Hepatocyte (in vitro differentiated cells): ENCODE data around the gene ANKRD45.

ENCODE experiments used
- EZH2 ChIP-seq: fragments of 200-600 bp; sonication (generic); IDR thresholded peaks from 2 replicates; pipeline ENCODE4 v1.6.1; 2016; ENCODE audit warnings: antibody characterized with exemption, mild to moderate bottlenecking, borderline replicate concordance
- EZH2phosphoT487 ChIP-seq: fragments of 200-600 bp; sonication (generic); IDR thresholded peaks from one replicate; pipeline ENCODE4 v1.6.1; 2018; ENCODE audit warnings: antibody characterized with exemption, mild to moderate bottlenecking, low read depth, moderate library complexity; ENCODE audit not compliant: unreplicated experiment, severe bottlenecking
- TF ChIP-seq, protein P1 (sequence below): fragments of 200-600 bp; sonication (generic); IDR thresholded peaks from 2 replicates; pipeline ENCODE4 v1.5.1; 2016; ENCODE audit warnings: antibody characterized with exemption, mild to moderate bottlenecking; ENCODE audit not compliant: poor library complexity

DNA sequence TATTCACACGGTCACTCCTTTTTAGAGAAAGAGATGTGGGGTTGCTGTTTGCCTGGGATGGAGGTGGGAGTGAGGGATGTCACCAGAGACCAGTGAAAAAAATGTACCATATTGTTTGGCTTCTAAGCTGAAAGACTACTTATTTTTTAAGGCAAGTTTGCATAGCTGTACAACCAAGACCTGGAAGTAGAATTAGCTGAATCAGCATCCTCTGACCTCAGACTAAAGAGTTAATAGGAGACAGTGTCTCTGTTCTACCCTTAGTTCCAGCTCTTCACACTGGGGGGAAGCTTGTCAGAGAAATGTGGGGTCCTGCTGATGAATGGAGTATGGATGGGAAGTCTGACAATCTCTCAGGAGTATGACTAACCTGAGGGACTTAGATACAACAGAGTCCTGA, 108.4 kb downstream of the ANKRD45 start:
- TF ChIP-seq, protein P1, sequence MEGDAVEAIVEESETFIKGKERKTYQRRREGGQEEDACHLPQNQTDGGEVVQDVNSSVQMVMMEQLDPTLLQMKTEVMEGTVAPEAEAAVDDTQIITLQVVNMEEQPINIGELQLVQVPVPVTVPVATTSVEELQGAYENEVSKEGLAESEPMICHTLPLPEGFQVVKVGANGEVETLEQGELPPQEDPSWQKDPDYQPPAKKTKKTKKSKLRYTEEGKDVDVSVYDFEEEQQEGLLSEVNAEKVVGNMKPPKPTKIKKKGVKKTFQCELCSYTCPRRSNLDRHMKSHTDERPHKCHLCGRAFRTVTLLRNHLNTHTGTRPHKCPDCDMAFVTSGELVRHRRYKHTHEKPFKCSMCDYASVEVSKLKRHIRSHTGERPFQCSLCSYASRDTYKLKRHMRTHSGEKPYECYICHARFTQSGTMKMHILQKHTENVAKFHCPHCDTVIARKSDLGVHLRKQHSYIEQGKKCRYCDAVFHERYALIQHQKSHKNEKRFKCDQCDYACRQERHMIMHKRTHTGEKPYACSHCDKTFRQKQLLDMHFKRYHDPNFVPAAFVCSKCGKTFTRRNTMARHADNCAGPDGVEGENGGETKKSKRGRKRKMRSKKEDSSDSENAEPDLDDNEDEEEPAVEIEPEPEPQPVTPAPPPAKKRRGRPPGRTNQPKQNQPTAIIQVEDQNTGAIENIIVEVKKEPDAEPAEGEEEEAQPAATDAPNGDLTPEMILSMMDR = no peak
- TF ChIP-seq EZH2 (no peak), EZH2phosphoT487 (no peak)
